Measurements from ENCODE around the gene ELMO3. TPM values are rescaled to one million over a fixed set of nuclear protein-coding genes. Genes with fewer than 3 reads are reported as not detected.
A peak's percentile ranks its signal among the peaks of the same experiment; 100 is the strongest.

The ELMO3 gene
- total RNA-seq, 2 donors from 2014 or later = 3.0 to 3.1 TPM

- no peaks in the 10 kb centered on the region for H3K9me3 Mint-ChIP-seq
- H3K4me3 Mint-ChIP-seq = no peak overlapping the region
- H3K27ac Mint-ChIP-seq = no peak overlapping the region
- DNase-seq = no peak
- no peaks in the 10 kb centered on the region for H3K36me3 Mint-ChIP-seq (ENCODE audit: insufficient read depth in 2 of 2)
- peaks cover 73% of the 10 kb centered on the region for H3K27me3 Mint-ChIP-seq (ENCODE audit: low read depth)
- ATAC-seq (replicated peaks in 1 of 2) = no peak
- H3K4me1 Mint-ChIP-seq (ENCODE audit: low read depth) = peaks cover 47% of the 10 kb centered on the region
These were observed 31.3 kb upstream of the ELMO3 start for GRCh38 chr16:67167588-67167987.

- H3K27ac Mint-ChIP-seq = no peak overlapping the region
- ATAC-seq (replicated peaks in 1 of 2) (no peak), DNase-seq (no peak)
- peaks cover 85% of the 10 kb centered on the region for H3K27me3 Mint-ChIP-seq (ENCODE audit: low read depth)
- peak overlapping the region; percentile 88 to 92 for H3K4me3 Mint-ChIP-seq
- no peaks in the 10 kb centered on the region for H3K36me3 Mint-ChIP-seq (ENCODE audit: insufficient read depth in 2 of 2)
- no peaks in the 10 kb centered on the region for H3K9me3 Mint-ChIP-seq
- peaks cover 58% of the 10 kb centered on the region for H3K4me1 Mint-ChIP-seq (ENCODE audit: low read depth)
These were observed 29.9 kb upstream of the ELMO3 start for GRCh38 chr16:67169011-67169451.

GRCh38 chr16:67169642-67170167, 29.2 kb upstream of the ELMO3 start:
- peak overlapping the region; percentile 88 to 92 for H3K4me3 Mint-ChIP-seq
- H3K4me1 Mint-ChIP-seq (ENCODE audit: low read depth) = peaks cover 58% of the 10 kb centered on the region
- H3K36me3 Mint-ChIP-seq (ENCODE audit: insufficient read depth in 2 of 2) = no peaks in the 10 kb centered on the region
- ATAC-seq (replicated peaks in 1 of 2) = peak; percentile 8 to 12
- peak; percentile 63 to 69 for DNase-seq
- H3K9me3 Mint-ChIP-seq = no peaks in the 10 kb centered on the region
- peaks cover 85% of the 10 kb centered on the region for H3K27me3 Mint-ChIP-seq (ENCODE audit: low read depth)
- peak overlapping the region; percentile 19 for H3K27ac Mint-ChIP-seq

GRCh38 chr16:67170168-67170948, 28.6 kb upstream of the ELMO3 start, which contains the start of gene NOL3:
NOL3 (plus strand) TSS chr16:67170538.
- DNase-seq = peak; percentile 57 to 70
- H3K9me3 Mint-ChIP-seq = no peaks in the 10 kb centered on the region
- peaks cover 83% of the 10 kb centered on the region for H3K27me3 Mint-ChIP-seq (ENCODE audit: low read depth)
- no peaks in the 10 kb centered on the region for H3K36me3 Mint-ChIP-seq (ENCODE audit: insufficient read depth in 2 of 2)
- peak within 1 kb of the TSS; percentile 19 for H3K27ac Mint-ChIP-seq
- peaks cover 53% of the 10 kb centered on the region for H3K4me1 Mint-ChIP-seq (ENCODE audit: low read depth)
- peak within 1 kb of the TSS; percentile 88 to 92 for H3K4me3 Mint-ChIP-seq
- ATAC-seq (replicated peaks in 1 of 2) = peak; percentile 20 to 45

- Mint-ChIP-seq H3K27me3 (ENCODE audit: low read depth) (peaks cover 86% of the 10 kb centered on the region), H3K27ac (no peak overlapping the region), H3K4me1 (ENCODE audit: low read depth) (peaks cover 49% of the 10 kb centered on the region), H3K9me3 (no peaks in the 10 kb centered on the region), H3K36me3 (ENCODE audit: insufficient read depth in 2 of 2) (no peaks in the 10 kb centered on the region), H3K4me3 (peak overlapping the region; percentile 37 to 67)
- peak in 1 of 2 donors; percentile 1 for ATAC-seq (replicated peaks in 1 of 2)
- DNase-seq = no peak
These were observed 27.8 kb upstream of the ELMO3 start for GRCh38 chr16:67170949-67171649.

- ATAC-seq (replicated peaks in 1 of 2) = no peak
- H3K9me3 Mint-ChIP-seq = no peaks in the 10 kb centered on the region
- peak overlapping the region; percentile 83 to 92 for H3K4me3 Mint-ChIP-seq
- no peaks in the 10 kb centered on the region for H3K36me3 Mint-ChIP-seq (ENCODE audit: insufficient read depth in 2 of 2)
- peaks cover 81% of the 10 kb centered on the region for H3K27me3 Mint-ChIP-seq (ENCODE audit: low read depth)
- H3K27ac Mint-ChIP-seq = no peak overlapping the region
- no peak for DNase-seq
- H3K4me1 Mint-ChIP-seq (ENCODE audit: low read depth) = peaks cover 47% of the 10 kb centered on the region
These were observed 25.6 kb upstream of the ELMO3 start for GRCh38 chr16:67173323-67173722.

- Mint-ChIP-seq H3K27ac (no peak overlapping the region), H3K9me3 (no peaks in the 10 kb centered on the region), H3K4me3 (peak overlapping the region; percentile 83 to 92), H3K36me3 (ENCODE audit: insufficient read depth in 2 of 2) (no peaks in the 10 kb centered on the region), H3K27me3 (ENCODE audit: low read depth) (peaks cover 80% of the 10 kb centered on the region), H3K4me1 (ENCODE audit: low read depth) (peaks cover 49% of the 10 kb centered on the region)
- DNase-seq (peak; percentile 72 to 78), ATAC-seq (replicated peaks in 1 of 2) (peak; percentile 76 to 80)
These were observed 24.9 kb upstream of the ELMO3 start for GRCh38 chr16:67173808-67174705.

GRCh38 chr16:67174706-67175231, 24.2 kb upstream of the ELMO3 start:
- DNase-seq (no peak), ATAC-seq (replicated peaks in 1 of 2) (no peak)
- peaks cover 76% of the 10 kb centered on the region for H3K27me3 Mint-ChIP-seq (ENCODE audit: low read depth)
- H3K36me3 Mint-ChIP-seq (ENCODE audit: insufficient read depth in 2 of 2) = no peaks in the 10 kb centered on the region
- H3K4me1 Mint-ChIP-seq (ENCODE audit: low read depth) = peaks cover 46% of the 10 kb centered on the region
- H3K9me3 Mint-ChIP-seq = no peaks in the 10 kb centered on the region
- H3K27ac Mint-ChIP-seq = no peak overlapping the region
- H3K4me3 Mint-ChIP-seq = peak overlapping the region; percentile 83 to 92

GRCh38 chr16:67176662-67177061, 22.3 kb upstream of the ELMO3 start:
- Mint-ChIP-seq H3K4me1 (ENCODE audit: low read depth) (peaks cover 30% of the 10 kb centered on the region), H3K9me3 (no peaks in the 10 kb centered on the region), H3K27me3 (ENCODE audit: low read depth) (peaks cover 61% of the 10 kb centered on the region), H3K36me3 (ENCODE audit: insufficient read depth in 2 of 2) (no peaks in the 10 kb centered on the region), H3K27ac (no peak overlapping the region), H3K4me3 (no peak overlapping the region)
- no peak for ATAC-seq (replicated peaks in 1 of 2)
- no peak for DNase-seq

GRCh38 chr16:67177743-67178699, 20.9 kb upstream of the ELMO3 start:
- Mint-ChIP-seq H3K9me3 (no peaks in the 10 kb centered on the region), H3K27ac (no peak overlapping the region), H3K4me1 (ENCODE audit: low read depth) (peaks cover 25% of the 10 kb centered on the region), H3K27me3 (ENCODE audit: low read depth) (peaks cover 47% of the 10 kb centered on the region), H3K4me3 (peak overlapping the region; percentile 65 to 67), H3K36me3 (ENCODE audit: insufficient read depth in 2 of 2) (no peaks in the 10 kb centered on the region)
- peak; percentile 50 to 54 for DNase-seq
- ATAC-seq (replicated peaks in 1 of 2) = peak; percentile 50 to 53

GRCh38 chr16:67179421-67180080, 19.4 kb upstream of the ELMO3 start:
- ATAC-seq (replicated peaks in 1 of 2) (no peak), DNase-seq (no peak)
- Mint-ChIP-seq H3K4me3 (peak overlapping the region in 1 of 2 donors; percentile 21), H3K36me3 (ENCODE audit: insufficient read depth in 2 of 2) (no peaks in the 10 kb centered on the region), H3K27me3 (ENCODE audit: low read depth) (peaks cover 37% of the 10 kb centered on the region), H3K4me1 (ENCODE audit: low read depth) (peaks cover 15% of the 10 kb centered on the region), H3K27ac (no peak overlapping the region), H3K9me3 (no peaks in the 10 kb centered on the region)

All from activated T-cell treated with anti-CD3 and anti-CD28 coated beads, Interleukin-2, amount 50 U/mL, for 72 hours (primary cell).